ENCODE measurements around the gene ZIC4.

The ZIC4 gene

DNA sequence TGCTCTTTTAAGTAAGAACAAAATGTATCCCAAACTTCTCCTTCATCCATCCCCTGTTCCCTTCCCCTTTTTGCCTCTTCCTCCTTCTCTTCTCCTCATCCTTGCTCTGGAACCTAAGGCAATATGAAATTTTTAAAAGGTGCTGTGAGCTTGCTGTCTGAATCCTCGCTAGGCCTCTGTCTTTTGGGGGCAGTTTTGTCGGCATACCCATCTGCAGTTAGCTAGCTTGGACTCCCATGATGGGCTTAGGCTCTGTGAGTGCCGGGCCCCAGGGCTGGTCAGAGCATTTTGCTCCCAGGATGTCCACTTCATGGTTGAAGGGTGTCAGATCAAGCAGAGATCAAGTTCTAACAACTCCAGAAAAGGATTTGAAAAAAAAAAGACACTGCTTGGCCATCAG lies 21.4 kb upstream of the ZIC4 start:
- H3K4me3 ChIP-seq (ENCODE audit: low read length), result no peak overlapping the region
- TF ChIP-seq, protein P1, sequence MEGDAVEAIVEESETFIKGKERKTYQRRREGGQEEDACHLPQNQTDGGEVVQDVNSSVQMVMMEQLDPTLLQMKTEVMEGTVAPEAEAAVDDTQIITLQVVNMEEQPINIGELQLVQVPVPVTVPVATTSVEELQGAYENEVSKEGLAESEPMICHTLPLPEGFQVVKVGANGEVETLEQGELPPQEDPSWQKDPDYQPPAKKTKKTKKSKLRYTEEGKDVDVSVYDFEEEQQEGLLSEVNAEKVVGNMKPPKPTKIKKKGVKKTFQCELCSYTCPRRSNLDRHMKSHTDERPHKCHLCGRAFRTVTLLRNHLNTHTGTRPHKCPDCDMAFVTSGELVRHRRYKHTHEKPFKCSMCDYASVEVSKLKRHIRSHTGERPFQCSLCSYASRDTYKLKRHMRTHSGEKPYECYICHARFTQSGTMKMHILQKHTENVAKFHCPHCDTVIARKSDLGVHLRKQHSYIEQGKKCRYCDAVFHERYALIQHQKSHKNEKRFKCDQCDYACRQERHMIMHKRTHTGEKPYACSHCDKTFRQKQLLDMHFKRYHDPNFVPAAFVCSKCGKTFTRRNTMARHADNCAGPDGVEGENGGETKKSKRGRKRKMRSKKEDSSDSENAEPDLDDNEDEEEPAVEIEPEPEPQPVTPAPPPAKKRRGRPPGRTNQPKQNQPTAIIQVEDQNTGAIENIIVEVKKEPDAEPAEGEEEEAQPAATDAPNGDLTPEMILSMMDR (IDR thresholded peaks at IDR 0.05; ENCODE audit: insufficient read depth, low read depth, low read length, missing control alignments), result no peak
- no peak for DNase-seq (ENCODE audit: low read depth)

DNA sequence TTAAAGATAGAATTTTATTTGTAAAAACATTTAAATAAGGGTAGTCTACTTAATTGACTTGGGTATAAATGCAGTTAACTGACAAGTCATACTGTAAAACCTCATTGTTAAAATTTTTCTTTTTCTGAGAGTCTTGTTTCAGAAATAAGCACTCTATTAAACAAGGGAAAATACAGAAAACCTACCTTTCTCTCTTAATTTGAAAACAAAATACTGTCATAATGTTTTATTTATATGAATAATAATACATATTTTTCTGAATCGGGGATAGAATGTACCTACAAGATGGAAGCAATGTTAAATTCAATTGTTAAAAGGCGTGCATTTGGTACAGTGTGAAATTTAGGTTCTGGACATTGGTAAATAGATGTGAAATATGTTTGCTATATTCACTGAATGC lies 20.6 kb upstream of the ZIC4 start:
- DNase-seq (ENCODE audit: low read depth), result no peak
- H3K4me3 ChIP-seq (ENCODE audit: low read length), result no peak overlapping the region
- TF ChIP-seq, protein P1 (IDR thresholded peaks at IDR 0.05; ENCODE audit: insufficient read depth, low read depth, low read length, missing control alignments), result no peak

GRCh38 chr3:147425388-147425850 lies 19.1 kb upstream of the ZIC4 start:
- no peak overlapping the region for H3K4me3 ChIP-seq (ENCODE audit: low read length)
- TF ChIP-seq, protein P1 (IDR thresholded peaks at IDR 0.05; ENCODE audit: insufficient read depth, low read depth, low read length, missing control alignments), result no peak
- DNase-seq (ENCODE audit: low read depth), result no peak

- H3K4me3 ChIP-seq (ENCODE audit: low read length), result no peak overlapping the region
- no peak for DNase-seq (ENCODE audit: low read depth)
- TF ChIP-seq, protein P1 (IDR thresholded peaks at IDR 0.05; ENCODE audit: insufficient read depth, low read depth, low read length, missing control alignments), result no peak
These were observed 18.4 kb upstream of the ZIC4 start for GRCh38 chr3:147424581-147425387.

- no peak overlapping the region for H3K4me3 ChIP-seq (ENCODE audit: low read length)
- DNase-seq (ENCODE audit: low read depth), result no peak
- TF ChIP-seq, protein P1 (IDR thresholded peaks at IDR 0.05; ENCODE audit: insufficient read depth, low read depth, low read length, missing control alignments), result no peak
These were observed 17.6 kb upstream of the ZIC4 start for GRCh38 chr3:147423798-147424580.

DNA sequence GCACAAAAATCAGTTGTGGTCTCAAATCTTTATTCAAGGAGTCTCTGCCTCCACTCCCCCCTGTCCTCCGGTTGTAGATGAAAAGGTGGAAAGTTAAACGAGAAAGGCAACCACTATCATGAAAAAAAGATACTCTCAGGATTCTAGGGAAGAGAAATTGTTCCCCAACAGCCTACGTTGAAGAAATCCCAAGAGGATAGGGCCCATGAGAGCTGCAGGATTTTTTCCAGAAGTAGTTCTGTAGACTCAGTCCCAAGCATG lies 17.1 kb upstream of the ZIC4 start:
- TF ChIP-seq, protein P1 (IDR thresholded peaks at IDR 0.05; ENCODE audit: insufficient read depth, low read depth, low read length, missing control alignments), result no peak
- DNase-seq (ENCODE audit: low read depth), result no peak
- no peak overlapping the region for H3K4me3 ChIP-seq (ENCODE audit: low read length)

Data from epithelial cell of esophagus (primary cell).